Activated B cell treated with CpG ODN at 0.5 μM for 24 hours (primary cell): ENCODE results near the gene RFX7. TPM values are rescaled to one million over a fixed set of nuclear protein-coding genes. Genes with fewer than 3 reads are reported as not detected.

Experiments used
- ATAC-seq: fragments of 200-7000 bp; cut with Tn5 transposase; one replicate; pipeline ENCODE4 v1.10.0; 2021; ENCODE audit warnings: low read depth, mild to moderate bottlenecking, moderate library complexity
- CTCF ChIA-PET: fragments of 350-600 bp; sonication (Branson Sonifier 250); formaldehyde crosslinking; loops from one replicate; lab custom pipeline; 2021; ENCODE audit warnings: antibody characterized with exemption; lab: Charles Lee
- POLR2A ChIA-PET: fragments of 350-600 bp; sonication (Branson Sonifier 250); formaldehyde crosslinking; loops from one replicate; lab custom pipeline; 2021; ENCODE audit warnings: antibody characterized with exemption; lab: Charles Lee
- DNase-seq: peaks from one replicate; pipeline ENCODE4 v3.0.0; 2022
- H3K27ac Mint-ChIP-seq: one replicate; pipeline ENCODE4 v1.8.0; 2020; ENCODE audit warnings: mixed read lengths
- H3K27me3 Mint-ChIP-seq: one replicate; pipeline ENCODE4 v1.8.0; 2021; ENCODE audit warnings: mixed read lengths
- H3K36me3 Mint-ChIP-seq: one replicate; pipeline ENCODE4 v1.8.0; 2021; ENCODE audit warnings: low read depth, mixed read lengths
- H3K4me1 Mint-ChIP-seq: one replicate; pipeline ENCODE4 v1.8.0; 2021; ENCODE audit warnings: mixed read lengths
- H3K4me3 Mint-ChIP-seq: one replicate; pipeline ENCODE4 v1.8.0; 2020; ENCODE audit warnings: mild to moderate bottlenecking, mixed read lengths
- H3K9me3 Mint-ChIP-seq: one replicate; pipeline ENCODE4 v1.8.0; 2020; ENCODE audit warnings: mixed read lengths
- CTCF ChIP-seq: fragments of 200-600 bp; IDR thresholded peaks from one replicate; pipeline ENCODE4 v1.8.0; 2022; ENCODE audit warnings: antibody characterized with exemption, mild to moderate bottlenecking
- intact Hi-C: fragments of 100-400 bp; cut with micrococcal nuclease; formaldehyde crosslinking; loops from one replicate; pipeline ENCODE4 v1.15.1; 2024
- total RNA-seq: library from RNA; stranded (reverse); gene quantifications from 2 replicates; pipeline ENCODE4 v1.2.3, GENCODE V29; 2022

Gene RFX7
- total RNA-seq, 1 donor from 2014 or later: 27.8 TPM

- Mint-ChIP-seq H3K27me3 (no peaks in the 10 kb centered on the region), H3K4me1 (peaks cover 41% of the 10 kb centered on the region), H3K27ac (no peak overlapping the region), H3K4me3 (no peak overlapping the region), H3K36me3 (peaks cover 8% of the 10 kb centered on the region), H3K9me3 (no peaks in the 10 kb centered on the region)
- ChIA-PET CTCF (no interaction called here), POLR2A (no interaction called here)
- no peak for TF ChIP-seq CTCF
- no peak for ATAC-seq
- intact Hi-C loops: no loop called here
- DNase-seq: no peak
Measured at GRCh38 chr15:56185980-56186379, 57.7 kb downstream of the RFX7 start.

- CTCF ChIA-PET: no interaction called here
- TF ChIP-seq CTCF: no peak
- peaks cover 10% of the 10 kb centered on the region for H3K36me3 Mint-ChIP-seq
- H3K27ac Mint-ChIP-seq: no peak overlapping the region
- no peaks in the 10 kb centered on the region for H3K9me3 Mint-ChIP-seq
- intact Hi-C loops: no loop called here
- H3K4me3 Mint-ChIP-seq: no peak overlapping the region
- DNase-seq (no peak), ATAC-seq (no peak)
- H3K4me1 Mint-ChIP-seq: peaks cover 38% of the 10 kb centered on the region
- POLR2A ChIA-PET: no interaction called here
- no peaks in the 10 kb centered on the region for H3K27me3 Mint-ChIP-seq
Measured at GRCh38 chr15:56184516-56184915, 59.2 kb downstream of the RFX7 start.

- CTCF ChIA-PET: interaction anchor here (0.7 kb wide), 1 partner anchor 65 kb away, joined by 3 read pairs; no protein-coding TSS in a partner anchor
- Mint-ChIP-seq H3K9me3 (no peaks in the 10 kb centered on the region), H3K4me3 (no peak overlapping the region), H3K36me3 (peaks cover 20% of the 10 kb centered on the region), H3K27ac (no peak overlapping the region), H3K4me1 (peaks cover 19% of the 10 kb centered on the region), H3K27me3 (no peaks in the 10 kb centered on the region)
- TF ChIP-seq CTCF: no peak
- DNase-seq (no peak), ATAC-seq (no peak)
- POLR2A ChIA-PET: no interaction called here
- intact Hi-C loops: no loop called here
Measured at GRCh38 chr15:56180851-56181250, 62.8 kb downstream of the RFX7 start.

- CTCF ChIA-PET: no interaction called here
- Mint-ChIP-seq H3K9me3 (no peaks in the 10 kb centered on the region), H3K4me1 (peaks cover 27% of the 10 kb centered on the region), H3K27me3 (no peaks in the 10 kb centered on the region), H3K4me3 (no peak overlapping the region), H3K27ac (no peak overlapping the region), H3K36me3 (peaks cover 41% of the 10 kb centered on the region)
- DNase-seq (no peak), ATAC-seq (no peak)
- intact Hi-C loops: no loop called here
- TF ChIP-seq CTCF: no peak
- POLR2A ChIA-PET: interaction anchor here (0.7 kb wide), 1 partner anchor 75 kb away, joined by 7 read pairs; no protein-coding TSS in a partner anchor
Measured at GRCh38 chr15:56176996-56177395, 66.7 kb downstream of the RFX7 start.

- Mint-ChIP-seq H3K27ac (no peak overlapping the region), H3K36me3 (peaks cover 49% of the 10 kb centered on the region), H3K9me3 (peaks cover 5% of the 10 kb centered on the region), H3K27me3 (no peaks in the 10 kb centered on the region), H3K4me1 (peaks cover 25% of the 10 kb centered on the region), H3K4me3 (no peak overlapping the region)
- ChIA-PET CTCF (no interaction called here), POLR2A (no interaction called here)
- intact Hi-C loops: no loop called here
- ATAC-seq: no peak
- no peak for TF ChIP-seq CTCF
- DNase-seq: no peak
Measured at GRCh38 chr15:56175788-56176187, 67.9 kb downstream of the RFX7 start.
